Measurements from ENCODE around the gene LAMB1. TPM values are rescaled to one million over a fixed set of nuclear protein-coding genes. Genes with fewer than 3 reads are reported as not detected.

The LAMB1 gene

DNA sequence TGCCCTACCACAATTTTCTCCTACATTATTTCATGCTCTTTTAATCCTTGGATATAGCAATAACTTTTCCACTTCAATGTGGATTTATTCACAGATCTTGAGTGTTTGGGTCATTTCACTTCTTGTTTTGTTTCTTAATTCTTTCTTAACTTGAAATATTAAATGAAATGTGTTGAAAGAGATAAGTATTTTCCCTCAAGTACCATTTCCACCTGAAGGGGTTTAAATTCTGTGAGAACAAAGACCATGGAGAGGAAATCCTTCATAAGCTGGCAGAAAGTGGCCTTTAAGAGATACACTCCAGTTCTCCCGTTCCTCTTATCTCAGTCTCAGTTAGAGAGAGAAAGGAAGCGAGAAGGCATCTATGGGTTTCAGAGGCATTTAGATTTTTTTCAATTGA is 126.0 kb downstream of the LAMB1 start:
- Histone ChIP-seq H3K27ac (replicated peaks; ENCODE audit: low read length) (no peak overlapping the region), H2BK120ac (ENCODE audit: low read depth, low read length) (no peak overlapping the region), H3K14ac (ENCODE audit: low read length) (no peak overlapping the region), H3K9ac (ENCODE audit: low read depth, low read length, poor library complexity) (no peak overlapping the region), H4K91ac (ENCODE audit: low read depth, low read length, poor library complexity) (no peak overlapping the region), H3K18ac (ENCODE audit: low read length) (no peak overlapping the region), H2BK12ac (ENCODE audit: low read length) (no peak overlapping the region), H3K4ac (ENCODE audit: low read length) (no peak overlapping the region), H4K8ac (ENCODE audit: low read depth, low read length) (no peak overlapping the region), H3K36me3 (replicated peaks in 1 of 2; ENCODE audit: control insufficient read depth in 2 of 2, insufficient read depth in 2 of 2, low read length in 2 of 2) (no peaks in the 10 kb centered on the region), H3K23ac (ENCODE audit: low read depth, low read length, poor library complexity) (no peak overlapping the region), H2BK5ac (ENCODE audit: low read length) (no peak overlapping the region), H2BK15ac (ENCODE audit: low read length) (no peak overlapping the region), H3K9me3 (replicated peaks in 1 of 2; ENCODE audit: control insufficient read depth in 2 of 2, insufficient read depth in 1 of 2, low read depth in 1 of 2, low read length in 2 of 2) (no peaks in the 10 kb centered on the region), H3K27me3 (ENCODE audit: control insufficient read depth in 3 of 3, insufficient read depth in 3 of 3, low read depth in 1 of 3, low read length in 3 of 3) (peaks cover 0 to 3% (median 0%) of the 10 kb centered on the region in 3 experiments), H3K79me1 (ENCODE audit: low read depth, low read length) (no peaks in the 10 kb centered on the region), H2AFZ (ENCODE audit: low read length) (no peak overlapping the region), H3K4me3 (ENCODE audit: low read length in 2 of 2) (no peak overlapping the region), H3K4me1 (ENCODE audit: control insufficient read depth in 2 of 2, insufficient read depth in 1 of 2, low read depth in 1 of 2, low read length in 2 of 2) (no peaks in the 10 kb centered on the region), H3K4me2 (ENCODE audit: insufficient read depth, low read length, poor library complexity, severe bottlenecking) (no peak overlapping the region), H2AK5ac (ENCODE audit: low read depth, low read length) (no peak overlapping the region)
- no CpG with 5 or more reads among the region's 2 CpGs for WGBS, 2 donors (ENCODE audit: extremely low coverage in 2 of 2, insufficient read length in 2 of 2, insufficient replicate concordance in 1 of 2)
- no peak for DNase-seq (ENCODE audit: low spot score)

GRCh38 chr7:107874605-107875446 is 128.1 kb downstream of the LAMB1 start:
- no peaks in the 10 kb centered on the region for H3K4me1 ChIP-seq (ENCODE audit: control insufficient read depth in 2 of 2, insufficient read depth in 1 of 2, low read depth in 1 of 2, low read length in 2 of 2)
- H2BK5ac ChIP-seq (ENCODE audit: low read length), result no peak overlapping the region
- peak; percentile 33 for DNase-seq (ENCODE audit: low spot score)
- H2BK15ac ChIP-seq (ENCODE audit: low read length), result no peak overlapping the region
- no peak overlapping the region for H4K91ac ChIP-seq (ENCODE audit: low read depth, low read length, poor library complexity)
- no peak overlapping the region for H2BK12ac ChIP-seq (ENCODE audit: low read length)
- no peak overlapping the region for H3K18ac ChIP-seq (ENCODE audit: low read length)
- no peaks in the 10 kb centered on the region for H3K9me3 ChIP-seq (replicated peaks in 1 of 2; ENCODE audit: control insufficient read depth in 2 of 2, insufficient read depth in 1 of 2, low read depth in 1 of 2, low read length in 2 of 2)
- H3K4me2 ChIP-seq (ENCODE audit: insufficient read depth, low read length, poor library complexity, severe bottlenecking), result no peak overlapping the region
- no peak overlapping the region for H3K27ac ChIP-seq (replicated peaks; ENCODE audit: low read length)
- no peaks in the 10 kb centered on the region for H3K36me3 ChIP-seq (replicated peaks in 1 of 2; ENCODE audit: control insufficient read depth in 2 of 2, insufficient read depth in 2 of 2, low read length in 2 of 2)
- H3K14ac ChIP-seq (ENCODE audit: low read length), result no peak overlapping the region
- no peak overlapping the region for H2AK5ac ChIP-seq (ENCODE audit: low read depth, low read length)
- no CpG with 5 or more reads among the region's 6 CpGs for WGBS, 2 donors (ENCODE audit: extremely low coverage in 2 of 2, insufficient read length in 2 of 2, insufficient replicate concordance in 1 of 2)
- H3K9ac ChIP-seq (ENCODE audit: low read depth, low read length, poor library complexity), result no peak overlapping the region
- no peaks in the 10 kb centered on the region for H3K79me1 ChIP-seq (ENCODE audit: low read depth, low read length)
- H3K4me3 ChIP-seq (ENCODE audit: low read length in 2 of 2), result no peak overlapping the region
- no peak overlapping the region for H3K4ac ChIP-seq (ENCODE audit: low read length)
- no peak overlapping the region for H4K8ac ChIP-seq (ENCODE audit: low read depth, low read length)
- no peak overlapping the region for H2BK120ac ChIP-seq (ENCODE audit: low read depth, low read length)
- no peak overlapping the region for H3K23ac ChIP-seq (ENCODE audit: low read depth, low read length, poor library complexity)
- H3K27me3 ChIP-seq (ENCODE audit: control insufficient read depth in 3 of 3, insufficient read depth in 3 of 3, low read depth in 1 of 3, low read length in 3 of 3), result peaks cover 0 to 3% (median 0%) of the 10 kb centered on the region in 3 experiments
- peak overlapping the region; percentile 39 for H2AFZ ChIP-seq (ENCODE audit: low read length)

- Histone ChIP-seq H4K91ac (ENCODE audit: low read depth, low read length, poor library complexity) (no peak overlapping the region), H2BK12ac (ENCODE audit: low read length) (no peak overlapping the region), H4K8ac (ENCODE audit: low read depth, low read length) (no peak overlapping the region), H2AFZ (ENCODE audit: low read length) (peak overlapping the region; percentile 42), H3K9me3 (replicated peaks in 1 of 2; ENCODE audit: control insufficient read depth in 2 of 2, insufficient read depth in 1 of 2, low read depth in 1 of 2, low read length in 2 of 2) (no peaks in the 10 kb centered on the region), H3K27ac (replicated peaks; ENCODE audit: low read length) (no peak overlapping the region), H2BK15ac (ENCODE audit: low read length) (no peak overlapping the region), H3K27me3 (ENCODE audit: control insufficient read depth in 3 of 3, insufficient read depth in 3 of 3, low read depth in 1 of 3, low read length in 3 of 3) (peaks cover 0 to 3% (median 0%) of the 10 kb centered on the region in 3 experiments), H2BK120ac (ENCODE audit: low read depth, low read length) (no peak overlapping the region), H2BK5ac (ENCODE audit: low read length) (no peak overlapping the region), H3K4me3 (ENCODE audit: low read length in 2 of 2) (peak overlapping the region in 1 of 2 donors; percentile 8), H3K23ac (ENCODE audit: low read depth, low read length, poor library complexity) (no peak overlapping the region), H2AK5ac (ENCODE audit: low read depth, low read length) (no peak overlapping the region), H3K4me1 (ENCODE audit: control insufficient read depth in 2 of 2, insufficient read depth in 1 of 2, low read depth in 1 of 2, low read length in 2 of 2) (no peaks in the 10 kb centered on the region), H3K9ac (ENCODE audit: low read depth, low read length, poor library complexity) (no peak overlapping the region), H3K4me2 (ENCODE audit: insufficient read depth, low read length, poor library complexity, severe bottlenecking) (no peak overlapping the region), H3K36me3 (replicated peaks in 1 of 2; ENCODE audit: control insufficient read depth in 2 of 2, insufficient read depth in 2 of 2, low read length in 2 of 2) (no peaks in the 10 kb centered on the region), H3K18ac (ENCODE audit: low read length) (no peak overlapping the region), H3K14ac (ENCODE audit: low read length) (no peak overlapping the region), H3K4ac (ENCODE audit: low read length) (no peak overlapping the region), H3K79me1 (ENCODE audit: low read depth, low read length) (no peaks in the 10 kb centered on the region)
- no peak for DNase-seq (ENCODE audit: low spot score)
- no CpG with 5 or more reads among the region's 2 CpGs for WGBS, 2 donors (ENCODE audit: extremely low coverage in 2 of 2, insufficient read length in 2 of 2, insufficient replicate concordance in 1 of 2)
Measured at GRCh38 chr7:107874111-107874510, 128.8 kb downstream of the LAMB1 start.

Small RNA genes within 50 kb of the gene (small RNA-seq; reads per million reads assigned to genes)
- not detected for gene RF00012 (ENCODE audit: insufficient read depth)
